ENCODE results near the gene CEP126.

Gene CEP126

GRCh38 chr11:102005306-102005705, 90.5 kb downstream of the CEP126 start:
- Histone ChIP-seq H2BK5ac (ENCODE audit: low read length) (no peak overlapping the region), H3K4ac (ENCODE audit: low read length) (no peak overlapping the region), H2BK120ac (ENCODE audit: low read depth, low read length) (no peak overlapping the region), H3K4me3 (ENCODE audit: low read length in 2 of 2) (no peak overlapping the region), H3K23ac (ENCODE audit: low read depth, low read length, poor library complexity) (no peak overlapping the region), H2AK5ac (ENCODE audit: low read depth, low read length) (no peak overlapping the region), H3K27ac (replicated peaks; ENCODE audit: low read length) (no peak overlapping the region), H3K18ac (ENCODE audit: low read length) (no peak overlapping the region), H3K36me3 (replicated peaks in 1 of 2; ENCODE audit: control insufficient read depth in 2 of 2, insufficient read depth in 2 of 2, low read length in 2 of 2) (no peaks in the 10 kb centered on the region), H3K4me1 (ENCODE audit: control insufficient read depth in 2 of 2, insufficient read depth in 1 of 2, low read depth in 1 of 2, low read length in 2 of 2) (no peaks in the 10 kb centered on the region), H4K91ac (ENCODE audit: low read depth, low read length, poor library complexity) (no peak overlapping the region), H3K9ac (ENCODE audit: low read depth, low read length, poor library complexity) (no peak overlapping the region), H3K9me3 (replicated peaks in 1 of 2; ENCODE audit: control insufficient read depth in 2 of 2, insufficient read depth in 1 of 2, low read depth in 1 of 2, low read length in 2 of 2) (no peaks in the 10 kb centered on the region), H4K8ac (ENCODE audit: low read depth, low read length) (no peak overlapping the region), H3K14ac (ENCODE audit: low read length) (no peak overlapping the region), H3K27me3 (ENCODE audit: control insufficient read depth in 3 of 3, insufficient read depth in 3 of 3, low read depth in 1 of 3, low read length in 3 of 3) (peaks cover 0 to 6% (median 0%) of the 10 kb centered on the region in 3 experiments), H3K79me1 (ENCODE audit: low read depth, low read length) (no peaks in the 10 kb centered on the region), H2BK15ac (ENCODE audit: low read length) (no peak overlapping the region), H2AFZ (ENCODE audit: low read length) (no peak overlapping the region), H2BK12ac (ENCODE audit: low read length) (no peak overlapping the region), H3K4me2 (ENCODE audit: insufficient read depth, low read length, poor library complexity, severe bottlenecking) (no peak overlapping the region)
- no peak for DNase-seq (ENCODE audit: low spot score)
- WGBS, 2 donors (ENCODE audit: extremely low coverage in 2 of 2, insufficient read length in 2 of 2, insufficient replicate concordance in 1 of 2): no CpG with 5 or more reads among the region's 4 CpGs

GRCh38 chr11:102006835-102007566, 92.2 kb downstream of the CEP126 start:
- Histone ChIP-seq H2AK5ac (ENCODE audit: low read depth, low read length) (no peak overlapping the region), H3K79me1 (ENCODE audit: low read depth, low read length) (no peaks in the 10 kb centered on the region), H3K4me3 (ENCODE audit: low read length in 2 of 2) (no peak overlapping the region), H3K18ac (ENCODE audit: low read length) (no peak overlapping the region), H3K27ac (replicated peaks; ENCODE audit: low read length) (no peak overlapping the region), H3K14ac (ENCODE audit: low read length) (no peak overlapping the region), H2BK5ac (ENCODE audit: low read length) (no peak overlapping the region), H3K27me3 (ENCODE audit: control insufficient read depth in 3 of 3, insufficient read depth in 3 of 3, low read depth in 1 of 3, low read length in 3 of 3) (peaks cover 0 to 10% (median 0%) of the 10 kb centered on the region in 3 experiments), H3K4ac (ENCODE audit: low read length) (no peak overlapping the region), H2BK15ac (ENCODE audit: low read length) (no peak overlapping the region), H2BK120ac (ENCODE audit: low read depth, low read length) (no peak overlapping the region), H3K36me3 (replicated peaks in 1 of 2; ENCODE audit: control insufficient read depth in 2 of 2, insufficient read depth in 2 of 2, low read length in 2 of 2) (no peaks in the 10 kb centered on the region), H3K4me2 (ENCODE audit: insufficient read depth, low read length, poor library complexity, severe bottlenecking) (no peak overlapping the region), H3K4me1 (ENCODE audit: control insufficient read depth in 2 of 2, insufficient read depth in 1 of 2, low read depth in 1 of 2, low read length in 2 of 2) (peaks cover 0 to 4% of the 10 kb centered on the region in 2 donors), H4K8ac (ENCODE audit: low read depth, low read length) (no peak overlapping the region), H2AFZ (ENCODE audit: low read length) (no peak overlapping the region), H3K23ac (ENCODE audit: low read depth, low read length, poor library complexity) (no peak overlapping the region), H3K9ac (ENCODE audit: low read depth, low read length, poor library complexity) (no peak overlapping the region), H3K9me3 (replicated peaks in 1 of 2; ENCODE audit: control insufficient read depth in 2 of 2, insufficient read depth in 1 of 2, low read depth in 1 of 2, low read length in 2 of 2) (no peaks in the 10 kb centered on the region), H2BK12ac (ENCODE audit: low read length) (no peak overlapping the region), H4K91ac (ENCODE audit: low read depth, low read length, poor library complexity) (no peak overlapping the region)
- no peak for DNase-seq (ENCODE audit: low spot score)
- WGBS, 2 donors (ENCODE audit: extremely low coverage in 2 of 2, insufficient read length in 2 of 2, insufficient replicate concordance in 1 of 2): no CpG with 5 or more reads among the region's 7 CpGs

GRCh38 chr11:102007567-102008437, 93.0 kb downstream of the CEP126 start:
- Histone ChIP-seq H3K36me3 (replicated peaks in 1 of 2; ENCODE audit: control insufficient read depth in 2 of 2, insufficient read depth in 2 of 2, low read length in 2 of 2) (no peaks in the 10 kb centered on the region), H3K23ac (ENCODE audit: low read depth, low read length, poor library complexity) (no peak overlapping the region), H3K79me1 (ENCODE audit: low read depth, low read length) (no peaks in the 10 kb centered on the region), H3K4me3 (ENCODE audit: low read length in 2 of 2) (no peak overlapping the region), H3K4me1 (ENCODE audit: control insufficient read depth in 2 of 2, insufficient read depth in 1 of 2, low read depth in 1 of 2, low read length in 2 of 2) (peaks cover 0 to 4% of the 10 kb centered on the region in 2 donors), H3K18ac (ENCODE audit: low read length) (no peak overlapping the region), H2BK15ac (ENCODE audit: low read length) (no peak overlapping the region), H2BK120ac (ENCODE audit: low read depth, low read length) (no peak overlapping the region), H3K9me3 (replicated peaks in 1 of 2; ENCODE audit: control insufficient read depth in 2 of 2, insufficient read depth in 1 of 2, low read depth in 1 of 2, low read length in 2 of 2) (no peaks in the 10 kb centered on the region), H2AK5ac (ENCODE audit: low read depth, low read length) (no peak overlapping the region), H3K4ac (ENCODE audit: low read length) (no peak overlapping the region), H3K27ac (replicated peaks; ENCODE audit: low read length) (no peak overlapping the region), H4K91ac (ENCODE audit: low read depth, low read length, poor library complexity) (no peak overlapping the region), H4K8ac (ENCODE audit: low read depth, low read length) (no peak overlapping the region), H3K27me3 (ENCODE audit: control insufficient read depth in 3 of 3, insufficient read depth in 3 of 3, low read depth in 1 of 3, low read length in 3 of 3) (peaks cover 0 to 10% (median 0%) of the 10 kb centered on the region in 3 experiments), H2AFZ (ENCODE audit: low read length) (no peak overlapping the region), H3K14ac (ENCODE audit: low read length) (no peak overlapping the region), H2BK5ac (ENCODE audit: low read length) (no peak overlapping the region), H3K9ac (ENCODE audit: low read depth, low read length, poor library complexity) (no peak overlapping the region), H3K4me2 (ENCODE audit: insufficient read depth, low read length, poor library complexity, severe bottlenecking) (no peak overlapping the region), H2BK12ac (ENCODE audit: low read length) (no peak overlapping the region)
- no CpG with 5 or more reads among the region's 4 CpGs for WGBS, 2 donors (ENCODE audit: extremely low coverage in 2 of 2, insufficient read length in 2 of 2, insufficient replicate concordance in 1 of 2)
- peak; percentile 26 for DNase-seq (ENCODE audit: low spot score)

Measured in neuronal stem cell (in vitro differentiated cells).